AG08396 (cell line): Measurements from ENCODE around the gene FAM111B.
"Not testable (repeated sequence)": the region's sequence is repeated elsewhere in the genome, so short reads cannot be mapped to it uniquely, and the experiment has no call there.

Source experiments
- DNase-seq: peaks from one replicate; pipeline ENCODE4 v3.0.0; 2012; ENCODE audit warnings: low spot score, mixed read lengths

The FAM111B gene, protein sequence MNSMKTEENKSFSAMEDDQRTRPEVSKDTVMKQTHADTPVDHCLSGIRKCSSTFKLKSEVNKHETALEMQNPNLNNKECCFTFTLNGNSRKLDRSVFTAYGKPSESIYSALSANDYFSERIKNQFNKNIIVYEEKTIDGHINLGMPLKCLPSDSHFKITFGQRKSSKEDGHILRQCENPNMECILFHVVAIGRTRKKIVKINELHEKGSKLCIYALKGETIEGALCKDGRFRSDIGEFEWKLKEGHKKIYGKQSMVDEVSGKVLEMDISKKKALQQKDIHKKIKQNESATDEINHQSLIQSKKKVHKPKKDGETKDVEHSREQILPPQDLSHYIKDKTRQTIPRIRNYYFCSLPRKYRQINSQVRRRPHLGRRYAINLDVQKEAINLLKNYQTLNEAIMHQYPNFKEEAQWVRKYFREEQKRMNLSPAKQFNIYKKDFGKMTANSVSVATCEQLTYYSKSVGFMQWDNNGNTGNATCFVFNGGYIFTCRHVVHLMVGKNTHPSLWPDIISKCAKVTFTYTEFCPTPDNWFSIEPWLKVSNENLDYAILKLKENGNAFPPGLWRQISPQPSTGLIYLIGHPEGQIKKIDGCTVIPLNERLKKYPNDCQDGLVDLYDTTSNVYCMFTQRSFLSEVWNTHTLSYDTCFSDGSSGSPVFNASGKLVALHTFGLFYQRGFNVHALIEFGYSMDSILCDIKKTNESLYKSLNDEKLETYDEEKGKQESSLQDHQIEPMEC

DNA sequence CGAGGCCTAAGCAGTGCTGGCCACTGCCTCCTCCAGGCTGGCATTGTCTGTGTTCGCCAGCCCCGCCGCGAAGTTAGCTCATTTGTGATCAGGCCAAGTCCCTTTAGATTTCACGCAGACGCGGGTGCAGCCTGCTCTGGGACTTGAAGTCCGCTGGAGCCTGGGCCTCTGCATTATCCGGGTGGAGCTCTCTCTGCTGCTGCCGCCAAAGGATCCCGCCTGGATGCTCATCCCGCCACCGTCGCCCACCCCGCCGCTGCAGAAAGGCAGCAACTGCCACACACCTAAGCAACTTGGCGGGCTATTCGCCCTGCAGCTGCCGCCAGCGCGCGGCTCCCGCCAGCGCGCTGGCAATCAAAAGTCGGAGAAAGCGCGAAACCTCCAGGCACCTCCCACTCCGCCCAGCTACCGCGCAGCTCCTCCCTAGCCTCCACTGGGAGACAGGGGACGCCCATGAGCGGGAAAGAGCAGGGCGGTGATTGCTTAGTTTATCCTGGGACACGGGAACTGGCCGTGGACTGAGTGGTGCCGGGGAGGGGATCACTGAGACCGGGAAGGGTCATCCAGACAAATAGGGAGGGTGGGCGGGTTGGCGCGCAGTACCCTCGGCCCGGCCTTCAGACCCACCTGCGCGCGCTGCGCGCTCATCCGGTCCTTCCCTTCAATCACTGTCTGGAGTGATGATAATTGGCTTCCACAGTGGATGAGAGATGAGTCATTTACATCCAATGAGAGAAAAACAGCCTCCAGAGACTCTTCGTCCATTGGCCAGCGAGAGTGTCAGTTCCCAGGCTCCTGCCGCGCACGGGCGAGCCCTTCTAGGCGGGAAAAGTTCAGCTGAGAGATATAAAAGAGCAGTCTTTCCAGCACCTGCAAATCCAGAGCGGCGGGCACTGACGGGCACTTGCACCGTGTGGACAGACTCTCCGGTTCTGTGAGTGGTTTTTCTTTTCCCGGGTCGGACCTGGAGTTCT, at the start of gene FAM111B:
Gene FAM111B, plus strand, starts transcription at position 875 of the 974 bp plus-strand sequence. CDS start 2,389 bp downstream, outside the sequence.
- DNase-seq: peak; percentile 88

DNA sequence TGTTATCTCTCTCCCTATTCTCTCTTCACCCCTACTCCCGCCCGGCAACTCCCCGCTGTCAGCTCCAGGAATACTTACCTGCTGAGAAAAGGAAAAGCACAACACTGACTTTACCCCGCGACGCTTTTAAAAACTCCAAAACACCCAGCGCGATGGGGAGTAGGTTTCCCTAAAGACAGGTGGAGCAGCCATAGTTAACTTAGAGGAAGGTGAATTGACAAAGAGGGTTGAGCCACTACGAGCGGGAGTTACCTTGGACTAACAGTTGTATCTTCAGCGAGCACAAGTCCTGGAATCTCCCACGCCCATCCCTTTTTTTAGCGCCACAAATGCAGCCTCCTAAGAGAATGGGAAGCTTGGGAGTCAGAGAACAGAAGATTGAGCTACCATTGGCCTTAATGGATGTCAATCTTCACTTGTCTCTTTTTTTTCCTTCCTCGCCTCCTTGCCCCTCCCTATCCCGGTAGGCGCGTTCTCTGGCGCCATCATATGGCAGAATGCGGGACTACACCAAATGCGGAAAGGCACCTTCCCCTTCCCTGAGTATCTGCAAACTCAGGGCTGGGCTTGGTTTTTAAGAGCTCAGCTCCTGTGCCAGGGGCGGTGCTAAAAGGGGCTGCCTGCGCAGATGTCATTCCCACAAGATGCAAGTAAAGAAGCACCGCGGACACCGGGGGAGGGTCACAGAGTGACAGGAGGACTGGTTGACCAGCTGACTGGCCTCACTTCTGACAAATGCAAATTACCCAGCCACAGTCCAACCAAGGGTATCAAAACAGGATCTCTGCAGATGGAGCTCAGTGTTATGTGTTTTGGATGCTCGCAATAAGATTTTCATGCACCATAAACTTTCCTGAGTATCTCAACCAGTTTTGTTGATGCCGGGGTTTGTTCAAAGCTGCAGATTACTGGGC, 48.7 kb upstream of the FAM111B start:
- peak; percentile 89 for DNase-seq

DNA sequence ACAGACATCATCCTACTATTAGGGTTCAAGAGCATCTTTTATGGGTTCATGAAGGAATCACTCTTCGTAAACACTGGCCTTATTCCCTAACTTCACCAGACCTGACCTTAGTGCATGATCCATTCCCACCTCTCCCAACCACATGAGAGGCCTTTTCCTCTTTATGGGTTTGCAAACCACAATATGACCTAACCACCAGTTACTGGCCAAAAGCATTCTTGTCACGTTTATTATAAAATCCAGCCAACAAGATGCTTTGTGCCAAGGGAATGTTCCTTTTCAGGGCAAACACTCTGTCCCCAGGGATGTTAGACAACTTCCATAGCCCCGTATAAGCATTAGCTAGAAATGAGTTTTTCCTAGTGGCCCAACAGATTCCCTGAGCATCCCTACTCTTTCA, 46.9 kb upstream of the FAM111B start:
- not testable (repeated sequence) for DNase-seq

DNA sequence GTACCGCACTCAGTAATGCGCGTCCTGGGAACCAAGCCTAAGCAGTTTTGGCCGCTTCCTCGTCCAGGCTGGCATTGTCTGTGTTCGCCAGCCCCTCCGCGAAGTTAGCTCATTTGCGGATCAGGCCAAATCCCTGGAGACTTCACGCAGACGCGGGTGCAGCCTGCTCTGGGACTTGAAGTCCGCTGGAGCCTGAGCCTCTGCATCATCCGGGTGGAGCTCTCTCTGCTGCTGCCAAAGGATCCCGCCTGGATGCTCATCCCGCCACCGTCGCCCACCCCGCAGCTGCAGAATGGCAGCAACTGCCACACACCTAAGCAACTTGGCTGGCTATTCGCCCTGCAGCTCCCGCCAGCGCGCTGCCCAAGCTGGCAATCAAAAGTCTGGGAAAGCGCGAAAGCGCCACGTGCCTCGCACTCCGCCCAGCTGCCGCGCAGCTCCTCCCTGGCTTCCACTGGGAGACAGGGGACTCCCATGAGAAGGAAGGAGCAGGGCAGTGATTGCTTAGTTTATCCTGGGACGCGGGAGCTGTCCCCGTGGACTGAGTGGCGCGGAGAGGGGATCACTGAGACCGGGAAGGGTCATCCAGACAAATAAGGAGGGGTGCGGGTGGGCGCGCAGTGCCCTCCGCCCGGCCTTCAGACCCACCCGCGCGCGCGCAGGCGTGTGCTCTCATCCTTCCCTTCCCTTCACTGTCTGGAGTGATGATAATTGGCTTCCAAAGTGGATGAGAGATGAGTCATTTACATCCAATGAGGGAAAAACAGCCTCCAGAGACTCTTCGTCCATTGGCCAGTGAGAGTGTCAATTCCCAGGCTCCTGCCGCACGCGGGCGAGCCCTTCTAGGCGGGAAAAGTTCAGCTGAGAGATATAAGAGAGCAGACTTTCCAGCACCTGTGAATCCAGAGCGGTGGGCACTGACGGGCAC, 44.2 kb upstream of the FAM111B start:
- no peak for DNase-seq

DNA sequence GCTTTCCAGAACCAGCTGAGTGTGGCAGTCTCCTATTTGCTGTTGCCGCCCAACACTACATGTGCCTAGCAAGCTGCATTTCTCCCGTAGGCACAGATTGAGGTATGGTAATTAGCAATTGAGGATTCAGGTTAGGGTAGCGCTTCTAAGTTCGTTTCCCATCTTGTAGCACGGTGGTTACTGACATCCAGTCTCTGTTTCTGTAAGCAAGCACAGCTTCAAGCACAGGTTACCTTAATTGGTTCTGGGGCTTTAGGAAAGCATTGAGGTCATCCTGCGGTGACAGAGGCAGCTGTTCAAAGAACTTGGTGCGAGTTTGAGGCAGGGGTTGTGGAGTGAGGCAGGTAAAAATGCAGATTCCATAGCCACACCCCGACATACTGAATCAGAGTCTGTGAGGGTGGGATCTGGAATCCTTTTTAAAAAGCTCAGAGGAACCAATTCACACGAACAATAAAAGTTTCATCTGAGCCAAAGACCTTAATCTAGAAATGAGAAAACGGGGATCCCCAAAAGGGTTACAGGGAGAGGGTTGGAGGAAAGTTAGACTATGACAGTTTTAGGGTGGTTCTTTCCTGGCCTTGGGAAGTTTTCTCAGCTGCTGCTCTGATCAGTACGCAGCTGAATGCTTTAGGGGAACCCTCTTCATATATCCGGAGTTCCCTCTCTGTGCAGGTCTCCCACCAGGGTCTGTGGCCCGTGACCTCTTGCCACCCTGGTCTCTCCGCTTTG, 42.9 kb upstream of the FAM111B start:
- DNase-seq: not testable (repeated sequence)

DNA sequence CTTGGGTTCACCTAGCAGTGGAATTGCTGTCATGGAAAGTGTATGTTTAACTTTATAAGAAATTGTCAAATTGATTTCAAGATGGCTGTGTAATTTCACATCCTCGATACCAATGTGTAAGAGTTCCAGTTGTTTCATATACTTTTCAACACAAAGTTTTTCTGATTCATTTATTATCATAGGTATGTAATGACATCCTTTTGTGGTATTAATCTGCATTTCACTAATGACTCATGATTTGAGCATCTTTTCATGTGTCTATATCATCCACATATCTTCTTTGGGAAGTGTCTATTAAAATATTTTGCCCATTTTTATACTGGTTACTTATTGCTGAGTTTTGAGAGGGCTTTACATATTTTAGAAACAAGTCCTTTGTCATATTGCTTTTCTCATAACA, 38.0 kb upstream of the FAM111B start:
- no peak for DNase-seq

DNA sequence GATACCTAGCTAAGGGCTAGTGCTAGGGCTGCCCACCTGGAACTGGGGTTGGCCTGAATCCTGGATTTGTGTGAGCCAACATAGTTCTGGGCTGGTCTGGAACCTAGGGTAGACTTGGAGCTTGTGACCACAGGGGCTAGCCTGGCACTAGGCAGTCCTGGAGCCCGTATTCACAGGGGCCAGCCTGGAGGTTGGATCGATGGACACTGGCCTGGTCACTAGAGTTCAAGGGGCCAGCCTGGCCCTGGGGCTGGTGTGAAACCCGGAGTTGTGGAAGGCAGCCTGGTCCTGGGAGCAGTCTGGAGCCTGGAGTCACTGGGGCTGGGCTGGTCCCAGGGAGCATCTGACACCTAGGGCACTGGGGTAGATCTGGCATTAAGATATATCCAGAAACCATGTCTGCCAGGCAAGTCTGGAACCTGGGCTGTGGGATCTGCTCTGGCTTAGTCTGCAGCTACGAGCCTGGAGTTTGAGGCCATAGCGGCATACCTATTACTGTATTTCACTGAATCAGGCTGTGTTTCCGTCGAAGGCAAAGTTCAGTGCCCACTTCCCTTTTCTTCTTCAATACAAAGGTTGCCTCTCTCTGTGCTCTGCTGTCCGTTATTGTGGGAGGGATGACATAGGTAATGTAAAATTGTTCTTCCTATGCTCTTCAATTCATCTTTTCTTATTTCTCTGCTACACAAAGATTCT, 30.0 kb upstream of the FAM111B start:
- no peak for DNase-seq

DNA sequence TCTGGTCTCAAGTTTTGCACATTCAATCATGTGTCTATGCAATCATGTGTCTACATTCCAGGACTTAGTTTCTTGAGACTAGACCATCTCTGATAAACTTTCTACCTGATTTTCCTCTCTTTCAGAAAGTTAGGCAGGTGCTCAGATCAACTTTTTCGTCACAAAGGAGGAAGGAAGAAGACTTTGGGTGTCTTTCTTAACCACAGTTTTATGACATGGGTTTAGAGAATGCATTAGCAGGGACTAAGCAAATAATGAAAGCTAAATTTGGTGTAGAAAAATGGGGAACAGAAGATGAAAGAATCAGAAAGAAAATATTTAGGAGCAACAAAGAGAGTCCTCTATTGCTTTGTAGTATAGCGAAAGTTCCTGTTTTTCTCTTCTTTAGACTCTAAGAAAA, 28.6 kb upstream of the FAM111B start:
- no peak for DNase-seq

DNA sequence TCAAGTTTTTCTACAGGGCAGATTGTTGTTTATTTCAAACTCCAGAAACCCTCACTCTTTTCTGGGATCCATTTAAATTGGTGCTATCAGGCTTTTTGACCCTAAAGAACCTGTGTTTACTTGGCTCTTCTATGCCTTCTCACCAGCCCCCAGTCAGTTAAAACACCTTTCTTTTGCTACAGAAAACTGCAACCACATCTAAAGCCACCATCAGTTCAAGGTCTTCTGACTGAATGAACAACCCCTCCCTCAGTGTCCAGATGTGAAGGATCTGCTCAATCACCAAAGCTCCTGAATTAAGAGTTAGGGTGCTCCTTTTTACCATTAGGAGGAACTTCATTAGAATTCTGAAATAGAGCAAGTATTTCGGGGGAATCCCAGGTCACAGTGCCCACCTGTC, 28.0 kb upstream of the FAM111B start:
- no peak for DNase-seq

DNA sequence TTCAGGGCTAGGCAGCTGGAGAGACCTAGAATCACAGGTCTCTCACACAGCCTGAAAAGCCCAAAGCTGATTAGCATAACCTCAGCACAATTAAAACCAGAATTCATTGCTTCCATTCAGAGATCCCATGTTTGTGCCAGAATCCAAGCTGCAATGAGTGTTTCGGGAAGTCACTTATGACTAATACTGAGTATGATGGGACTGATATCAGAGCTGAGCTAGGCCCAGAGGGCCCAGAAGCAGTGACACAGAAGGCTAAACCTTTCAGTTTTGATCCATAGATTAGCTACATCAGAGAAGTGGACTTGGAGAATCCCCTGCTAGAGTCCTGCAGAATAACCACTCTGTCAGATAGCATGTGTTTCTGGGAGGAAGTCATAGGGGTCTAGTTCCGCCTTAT, 26.6 kb upstream of the FAM111B start:
- not testable (repeated sequence) for DNase-seq

DNA sequence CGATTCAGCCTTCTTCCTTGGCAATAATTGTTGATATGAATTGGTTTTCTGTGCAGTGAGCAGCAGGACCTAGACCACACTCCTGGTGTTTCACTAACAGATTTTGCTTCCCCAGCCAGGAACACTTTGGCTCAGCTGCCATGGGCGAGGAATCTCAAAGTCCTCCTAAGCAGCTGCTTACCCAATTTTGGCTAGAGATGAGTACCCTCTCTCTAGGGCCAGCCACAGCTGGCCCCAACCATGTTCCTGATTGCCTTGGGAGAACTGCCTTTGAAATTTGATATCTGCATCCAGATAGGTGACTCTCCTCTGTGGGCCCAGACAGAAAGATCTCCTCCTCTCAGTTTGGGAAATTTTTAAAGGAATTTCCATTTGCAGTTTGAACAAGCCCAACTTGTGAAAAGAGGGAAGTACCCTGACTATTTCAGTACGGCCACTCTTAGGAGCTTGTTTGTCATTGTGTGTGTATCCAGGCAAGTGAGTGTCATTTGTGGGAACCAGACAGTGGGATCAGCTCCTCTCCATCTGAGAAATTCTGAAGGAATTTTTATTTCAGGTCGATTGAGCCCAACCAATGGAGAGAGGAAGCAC, 25.5 kb upstream of the FAM111B start:
- DNase-seq: not testable (repeated sequence)

DNA sequence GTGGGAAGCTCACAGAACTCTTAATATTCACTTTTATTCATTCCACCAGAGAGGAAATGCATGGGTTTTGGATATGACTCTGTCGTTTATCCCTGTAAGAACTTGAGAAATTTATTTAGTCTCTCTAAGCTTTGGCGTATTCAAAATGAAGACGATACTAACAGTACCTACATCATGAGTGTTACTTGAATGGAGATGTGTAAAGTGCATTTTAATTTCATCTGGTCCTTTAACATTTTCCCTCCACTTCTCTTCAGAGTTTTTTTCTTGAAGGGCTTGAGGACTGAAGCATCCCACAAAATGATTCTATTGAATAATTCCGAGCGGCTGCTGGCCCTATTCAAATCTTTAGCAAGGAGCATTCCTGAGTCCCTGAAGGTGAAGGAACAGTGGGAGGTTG, 21.0 kb upstream of the FAM111B start, which contains the start of gene GLYATL1B:
Gene GLYATL1B, plus strand, starts transcription at position 301 of the 400 bp plus-strand sequence. Its CDS starts 0 bp downstream, at position 301.
- DNase-seq: not testable (repeated sequence)

DNA sequence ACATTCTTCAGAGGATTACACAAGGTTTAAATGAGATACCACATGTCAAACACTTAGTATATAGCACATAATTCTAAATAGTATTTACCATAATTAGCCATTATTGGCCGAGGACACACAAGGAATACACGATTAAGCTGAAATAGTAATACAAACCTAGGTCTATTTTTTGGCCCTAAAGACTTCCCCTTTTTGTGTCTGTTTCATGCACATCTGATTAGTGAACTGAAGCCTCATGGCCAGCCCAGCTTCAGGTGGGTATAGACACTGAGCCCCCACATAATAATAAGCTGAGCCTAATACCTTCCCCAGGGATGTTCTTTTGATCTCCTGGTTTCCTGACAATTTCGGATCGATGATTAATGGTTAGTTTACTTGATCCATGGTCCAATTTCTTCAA, 18.9 kb upstream of the FAM111B start:
- no peak for DNase-seq

DNA sequence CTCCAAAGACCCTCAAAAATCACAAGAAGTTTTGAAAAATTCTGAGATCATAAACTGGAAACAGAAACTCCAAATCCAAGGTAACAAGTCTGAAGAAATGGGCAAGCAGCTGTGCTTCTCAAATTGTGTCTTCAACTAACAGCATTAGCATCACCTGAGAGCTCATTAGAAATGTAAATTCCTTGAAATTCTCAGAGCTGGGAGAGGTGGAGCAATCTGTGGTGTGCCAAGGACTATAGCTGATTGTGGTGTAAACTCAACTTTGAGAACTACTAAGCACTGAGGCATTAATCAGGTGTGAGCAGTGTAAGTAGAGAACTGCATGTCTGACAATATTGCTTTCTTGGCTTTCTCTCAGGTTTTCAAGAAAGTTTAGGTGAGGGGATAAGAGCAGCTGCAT, 13.5 kb upstream of the FAM111B start:
- DNase-seq: not testable (repeated sequence)

DNA sequence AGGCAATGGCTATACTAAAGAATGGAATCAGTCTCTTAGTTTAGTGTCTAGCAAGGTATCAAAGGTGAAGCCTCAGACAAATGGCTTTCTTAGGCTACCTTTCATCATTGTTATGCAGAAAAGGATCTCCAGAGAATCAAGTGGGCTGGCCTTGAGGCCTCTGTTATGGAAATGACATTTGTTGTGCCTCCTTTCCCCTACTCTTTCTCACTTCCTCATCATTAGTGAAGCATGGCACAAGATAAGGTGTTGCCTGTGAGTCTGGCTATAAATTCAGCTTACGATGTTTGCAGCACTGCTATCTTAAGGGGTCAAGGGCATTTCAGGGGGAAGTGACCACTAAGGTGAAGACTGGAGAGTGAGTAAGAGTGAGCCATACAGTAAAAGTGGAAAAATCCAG, 11.8 kb upstream of the FAM111B start:
- DNase-seq: not testable (repeated sequence)

DNA sequence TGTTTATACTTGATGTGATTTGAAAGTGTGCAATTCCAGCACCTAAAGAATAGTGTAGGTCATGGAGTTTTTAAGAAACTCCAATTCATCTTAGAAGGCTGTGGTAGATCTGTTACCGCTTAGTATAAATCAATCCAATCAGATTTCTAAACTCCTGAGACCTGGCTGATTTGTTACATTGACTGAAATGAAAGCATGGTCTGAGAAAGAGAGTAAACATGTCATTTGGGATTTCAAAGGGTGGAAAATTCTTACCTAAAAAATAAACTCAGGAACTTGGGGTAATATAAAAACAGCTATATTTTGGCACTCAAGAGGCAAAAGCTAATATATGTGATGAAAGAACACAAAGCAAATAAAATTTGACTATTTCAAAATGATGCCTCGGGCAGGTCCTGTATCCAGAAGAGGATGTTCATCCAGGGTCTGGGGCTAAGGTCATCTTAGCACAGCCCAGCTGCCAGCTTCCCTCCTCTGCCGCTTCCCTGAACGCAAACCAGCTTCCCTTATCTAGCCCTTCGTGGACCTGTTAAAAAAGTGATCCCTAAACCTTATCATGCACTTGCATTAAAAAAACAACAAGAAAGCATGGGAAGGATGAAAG, 11.0 kb upstream of the FAM111B start:
- DNase-seq: not testable (repeated sequence)

DNA sequence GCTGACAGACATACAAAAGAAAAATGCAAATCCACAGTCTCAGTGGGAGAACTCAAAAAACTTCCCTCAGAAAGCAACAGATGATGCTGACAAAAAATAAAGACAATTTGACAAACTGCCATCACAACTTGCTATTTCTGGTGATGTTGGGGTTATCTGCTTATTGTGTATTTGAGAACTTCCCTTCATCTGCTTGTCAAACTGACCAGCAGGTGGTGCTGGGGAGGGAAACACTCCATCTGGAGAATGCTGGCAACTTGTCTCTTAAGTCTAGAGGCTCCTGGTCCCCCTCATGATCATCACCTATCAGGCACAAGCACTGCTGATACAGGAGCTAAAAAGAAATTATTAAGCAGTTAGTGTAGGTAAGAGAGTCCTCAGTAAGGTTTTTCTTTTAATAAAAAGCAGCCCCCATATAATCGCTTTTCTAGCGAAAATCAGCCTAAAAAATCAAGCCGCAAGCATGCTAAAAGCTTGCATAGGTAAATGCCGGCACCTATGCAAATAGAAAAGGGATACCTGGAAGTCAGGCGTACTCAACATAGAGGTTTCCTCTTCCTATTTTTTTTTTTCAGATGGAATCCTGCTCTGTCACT, 9.8 kb upstream of the FAM111B start:
- DNase-seq: peak; percentile 29
